VCaP (cell line): ENCODE results near the gene GID4.
"Not testable (repeated sequence)": the region's sequence is repeated elsewhere in the genome, so short reads cannot be mapped to it uniquely, and the experiment has no call there.

ENCODE experiments used
- H3K27ac ChIP-seq: fragments of 450-650 bp; 2 replicates; pipeline ENCODE4 v1.5.1; 2017
- CTCF ChIP-seq: fragments of 450-650 bp; conservative IDR thresholded peaks from 2 replicates; pipeline ENCODE4 v1.5.1; 2017; ENCODE audit warnings: mild to moderate bottlenecking, moderate library complexity

Gene GID4

GRCh38 chr17:18038861-18039534 lies at the start of gene GID4, which contains the start of gene ATPAF2:
Gene GID4, plus strand, starts transcription at chr17:18039408. Its CDS starts 57 bp downstream, at chr17:18039465.
Gene ATPAF2, minus strand, starts transcription at chr17:18039168. Its CDS starts 155 bp downstream, at chr17:18039013.
- H3K27ac ChIP-seq, result peak within 1 kb of the TSS; percentile 77
- 0 out of 2 replicates have a peak, but pooled peaks have one; percentile 9 for TF ChIP-seq CTCF

GRCh38 chr17:17989618-17990017 lies 49.6 kb upstream of the GID4 start:
- TF ChIP-seq CTCF, result no peak
- H3K27ac ChIP-seq, result no peak overlapping the region

GRCh38 chr17:17990282-17990681 lies 48.9 kb upstream of the GID4 start:
- no peak overlapping the region for H3K27ac ChIP-seq
- no peak for TF ChIP-seq CTCF

GRCh38 chr17:17993366-17993765 lies 45.8 kb upstream of the GID4 start:
- no peak for TF ChIP-seq CTCF

GRCh38 chr17:17993852-17994251 lies 45.4 kb upstream of the GID4 start:
- no peak overlapping the region for H3K27ac ChIP-seq
- TF ChIP-seq CTCF, result no peak

More at GRCh38 chr17:17993366-17993765, 45.8 kb upstream of the GID4 start:
- H3K27ac ChIP-seq, result no peak overlapping the region

- H3K27ac ChIP-seq, result no peak overlapping the region
- peak; percentile 34 for TF ChIP-seq CTCF
Measured at GRCh38 chr17:17994271-17995069, 44.7 kb upstream of the GID4 start.

GRCh38 chr17:17995887-17996286 lies 43.3 kb upstream of the GID4 start:
- H3K27ac ChIP-seq, result not testable (repeated sequence)
